ENCODE results near the gene ST6GAL1.

ST6GAL1 gene

GRCh38 chr3:187064210-187065115 lies 134.1 kb downstream of the ST6GAL1 start:
- H3K27ac Mint-ChIP-seq (ENCODE audit: low read depth), result peak overlapping the region; percentile 61
- no peak for ATAC-seq (replicated peaks; ENCODE audit: extremely low read depth, poor library complexity, severe bottlenecking)
- H3K9me3 Mint-ChIP-seq, result no peaks in the 10 kb centered on the region
- H3K36me3 Mint-ChIP-seq (ENCODE audit: insufficient read depth), result peaks cover 52% of the 10 kb centered on the region
- H3K4me3 Mint-ChIP-seq, result no peak overlapping the region
- peaks cover 50% of the 10 kb centered on the region for H3K4me1 Mint-ChIP-seq
- DNase-seq (ENCODE audit: low spot score in 2 of 2), result no peak
- H3K27me3 Mint-ChIP-seq, result no peaks in the 10 kb centered on the region

- H3K27me3 Mint-ChIP-seq, result no peaks in the 10 kb centered on the region
- peaks cover 52% of the 10 kb centered on the region for H3K4me1 Mint-ChIP-seq
- ATAC-seq (replicated peaks; ENCODE audit: extremely low read depth, poor library complexity, severe bottlenecking) (peak; percentile 61), DNase-seq (ENCODE audit: low spot score in 2 of 2) (peak in 1 of 2 donors; percentile 23)
- H3K4me3 Mint-ChIP-seq, result no peak overlapping the region
- peaks cover 56% of the 10 kb centered on the region for H3K36me3 Mint-ChIP-seq (ENCODE audit: insufficient read depth)
- H3K9me3 Mint-ChIP-seq, result no peaks in the 10 kb centered on the region
- peak overlapping the region; percentile 50 for H3K27ac Mint-ChIP-seq (ENCODE audit: low read depth)
Measured at GRCh38 chr3:187066228-187066995, 136.1 kb downstream of the ST6GAL1 start.

- no peak overlapping the region for H3K4me3 Mint-ChIP-seq
- no peak for ATAC-seq (replicated peaks; ENCODE audit: extremely low read depth, poor library complexity, severe bottlenecking)
- peaks cover 55% of the 10 kb centered on the region for H3K36me3 Mint-ChIP-seq (ENCODE audit: insufficient read depth)
- H3K4me1 Mint-ChIP-seq, result peaks cover 31% of the 10 kb centered on the region
- no peaks in the 10 kb centered on the region for H3K9me3 Mint-ChIP-seq
- no peaks in the 10 kb centered on the region for H3K27me3 Mint-ChIP-seq
- H3K27ac Mint-ChIP-seq (ENCODE audit: low read depth), result peak overlapping the region; percentile 32
- no peak for DNase-seq (ENCODE audit: low spot score in 2 of 2)
Measured at GRCh38 chr3:187068787-187069186, 138.5 kb downstream of the ST6GAL1 start.

GRCh38 chr3:187069857-187070516 lies 139.7 kb downstream of the ST6GAL1 start:
- DNase-seq (ENCODE audit: low spot score in 2 of 2) (no peak), ATAC-seq (replicated peaks; ENCODE audit: extremely low read depth, poor library complexity, severe bottlenecking) (no peak)
- peak overlapping the region; percentile 32 for H3K27ac Mint-ChIP-seq (ENCODE audit: low read depth)
- H3K4me1 Mint-ChIP-seq, result peaks cover 28% of the 10 kb centered on the region
- H3K36me3 Mint-ChIP-seq (ENCODE audit: insufficient read depth), result peaks cover 59% of the 10 kb centered on the region
- H3K9me3 Mint-ChIP-seq, result no peaks in the 10 kb centered on the region
- no peak overlapping the region for H3K4me3 Mint-ChIP-seq
- no peaks in the 10 kb centered on the region for H3K27me3 Mint-ChIP-seq

- peaks cover 61% of the 10 kb centered on the region for H3K36me3 Mint-ChIP-seq (ENCODE audit: insufficient read depth)
- H3K4me1 Mint-ChIP-seq, result peaks cover 19% of the 10 kb centered on the region
- no peaks in the 10 kb centered on the region for H3K27me3 Mint-ChIP-seq
- H3K9me3 Mint-ChIP-seq, result no peaks in the 10 kb centered on the region
- H3K4me3 Mint-ChIP-seq, result no peak overlapping the region
- ATAC-seq (replicated peaks; ENCODE audit: extremely low read depth, poor library complexity, severe bottlenecking), result no peak
- DNase-seq (ENCODE audit: low spot score in 2 of 2), result no peak
- no peak overlapping the region for H3K27ac Mint-ChIP-seq (ENCODE audit: low read depth)
Measured at GRCh38 chr3:187072102-187072501, 141.8 kb downstream of the ST6GAL1 start.

GRCh38 chr3:187072511-187072910 lies 142.2 kb downstream of the ST6GAL1 start:
- peaks cover 60% of the 10 kb centered on the region for H3K36me3 Mint-ChIP-seq (ENCODE audit: insufficient read depth)
- H3K9me3 Mint-ChIP-seq, result no peaks in the 10 kb centered on the region
- DNase-seq (ENCODE audit: low spot score in 2 of 2) (no peak), ATAC-seq (replicated peaks; ENCODE audit: extremely low read depth, poor library complexity, severe bottlenecking) (no peak)
- no peak overlapping the region for H3K27ac Mint-ChIP-seq (ENCODE audit: low read depth)
- no peaks in the 10 kb centered on the region for H3K27me3 Mint-ChIP-seq
- H3K4me3 Mint-ChIP-seq, result no peak overlapping the region
- H3K4me1 Mint-ChIP-seq, result peaks cover 19% of the 10 kb centered on the region

- Mint-ChIP-seq H3K4me1 (peaks cover 19% of the 10 kb centered on the region), H3K27ac (ENCODE audit: low read depth) (no peak overlapping the region), H3K9me3 (no peaks in the 10 kb centered on the region), H3K4me3 (no peak overlapping the region), H3K27me3 (no peaks in the 10 kb centered on the region), H3K36me3 (ENCODE audit: insufficient read depth) (peaks cover 60% of the 10 kb centered on the region)
- no peak for DNase-seq (ENCODE audit: low spot score in 2 of 2)
- ATAC-seq (replicated peaks; ENCODE audit: extremely low read depth, poor library complexity, severe bottlenecking), result no peak
Measured at GRCh38 chr3:187073581-187074098, 143.3 kb downstream of the ST6GAL1 start.

- ATAC-seq (replicated peaks; ENCODE audit: extremely low read depth, poor library complexity, severe bottlenecking) (no peak), DNase-seq (ENCODE audit: low spot score in 2 of 2) (no peak)
- H3K4me1 Mint-ChIP-seq, result peaks cover 11% of the 10 kb centered on the region
- H3K27ac Mint-ChIP-seq (ENCODE audit: low read depth), result no peak overlapping the region
- H3K9me3 Mint-ChIP-seq, result no peaks in the 10 kb centered on the region
- H3K4me3 Mint-ChIP-seq, result no peak overlapping the region
- H3K36me3 Mint-ChIP-seq (ENCODE audit: insufficient read depth), result peaks cover 62% of the 10 kb centered on the region
- H3K27me3 Mint-ChIP-seq, result no peaks in the 10 kb centered on the region
Measured at GRCh38 chr3:187074846-187075245, 144.5 kb downstream of the ST6GAL1 start.

- H3K36me3 Mint-ChIP-seq (ENCODE audit: insufficient read depth), result peaks cover 51% of the 10 kb centered on the region
- no peak overlapping the region for H3K4me3 Mint-ChIP-seq
Measured at GRCh38 chr3:187076297-187076696, 146.0 kb downstream of the ST6GAL1 start.

GRCh38 chr3:187077085-187077484 lies 146.8 kb downstream of the ST6GAL1 start:
- Mint-ChIP-seq H3K4me3 (no peak overlapping the region), H3K9me3 (no peaks in the 10 kb centered on the region), H3K36me3 (ENCODE audit: insufficient read depth) (peaks cover 50% of the 10 kb centered on the region), H3K27me3 (no peaks in the 10 kb centered on the region), H3K4me1 (no peaks in the 10 kb centered on the region), H3K27ac (ENCODE audit: low read depth) (no peak overlapping the region)
- ATAC-seq (replicated peaks; ENCODE audit: extremely low read depth, poor library complexity, severe bottlenecking) (no peak), DNase-seq (ENCODE audit: low spot score in 2 of 2) (no peak)

More at GRCh38 chr3:187076297-187076696, 146.0 kb downstream of the ST6GAL1 start:
- no peaks in the 10 kb centered on the region for H3K27me3 Mint-ChIP-seq
- no peaks in the 10 kb centered on the region for H3K4me1 Mint-ChIP-seq
- ATAC-seq (replicated peaks; ENCODE audit: extremely low read depth, poor library complexity, severe bottlenecking) (no peak), DNase-seq (ENCODE audit: low spot score in 2 of 2) (no peak)
- H3K9me3 Mint-ChIP-seq, result no peaks in the 10 kb centered on the region
- H3K27ac Mint-ChIP-seq (ENCODE audit: low read depth), result peak overlapping the region; percentile 13

- DNase-seq (ENCODE audit: low spot score in 2 of 2), result no peak
- H3K27ac Mint-ChIP-seq (ENCODE audit: low read depth), result no peak overlapping the region
- H3K9me3 Mint-ChIP-seq, result no peaks in the 10 kb centered on the region
- ATAC-seq (replicated peaks; ENCODE audit: extremely low read depth, poor library complexity, severe bottlenecking), result no peak
- H3K27me3 Mint-ChIP-seq, result no peaks in the 10 kb centered on the region
- H3K36me3 Mint-ChIP-seq (ENCODE audit: insufficient read depth), result peaks cover 52% of the 10 kb centered on the region
- H3K4me1 Mint-ChIP-seq, result no peaks in the 10 kb centered on the region
- no peak overlapping the region for H3K4me3 Mint-ChIP-seq
Measured at GRCh38 chr3:187077537-187077936, 147.2 kb downstream of the ST6GAL1 start.
